ENCODE data around the gene PMF1.
"Not testable (repeated sequence)": the region's sequence is repeated elsewhere in the genome, so short reads cannot be mapped to it uniquely, and the experiment has no call there.

PMF1 gene, protein sequence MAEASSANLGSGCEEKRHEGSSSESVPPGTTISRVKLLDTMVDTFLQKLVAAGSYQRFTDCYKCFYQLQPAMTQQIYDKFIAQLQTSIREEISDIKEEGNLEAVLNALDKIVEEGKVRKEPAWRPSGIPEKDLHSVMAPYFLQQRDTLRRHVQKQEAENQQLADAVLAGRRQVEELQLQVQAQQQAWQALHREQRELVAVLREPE

DNA sequence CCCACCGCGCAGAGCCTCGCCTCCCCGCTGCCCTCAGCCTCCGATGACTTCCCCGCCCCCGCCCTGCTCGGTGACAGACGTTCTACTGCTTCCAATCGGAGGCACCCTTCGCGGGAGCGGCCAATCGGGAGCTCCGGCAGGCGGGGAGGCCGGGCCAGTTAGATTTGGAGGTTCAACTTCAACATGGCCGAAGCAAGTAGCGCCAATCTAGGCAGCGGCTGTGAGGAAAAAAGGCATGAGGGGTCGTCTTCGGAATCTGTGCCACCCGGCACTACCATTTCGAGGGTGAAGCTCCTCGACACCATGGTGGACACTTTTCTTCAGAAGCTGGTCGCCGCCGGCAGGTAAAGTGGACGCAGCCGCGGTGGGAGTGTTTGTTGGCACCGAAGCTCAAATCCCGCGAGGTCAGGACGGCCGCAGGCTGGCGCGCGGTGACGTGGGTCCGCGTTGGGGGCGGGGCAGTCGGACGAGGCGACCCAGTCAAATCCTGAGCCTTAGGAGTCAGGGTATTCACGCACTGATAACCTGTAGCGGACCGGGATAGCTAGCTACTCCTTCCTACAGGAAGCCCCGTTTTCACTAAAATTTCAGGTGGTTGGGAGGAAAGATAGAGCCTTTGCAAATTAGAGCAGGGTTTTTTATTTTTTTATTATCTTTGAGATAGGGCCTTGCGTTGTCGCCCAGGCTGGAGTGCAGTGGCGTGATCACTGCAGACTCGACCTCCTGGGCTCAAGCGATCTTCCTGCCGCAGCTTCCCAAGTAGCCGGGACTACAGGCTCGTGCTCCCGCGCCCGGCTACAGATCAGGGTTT is at the start of gene PMF1:
TSS of gene PMF1 (plus strand) at position 175 of the 811 bp plus-strand sequence. CDS start at position 184, 9 bp downstream.
- peak; percentile 97 for DNase-seq
- peak; percentile 93 for ATAC-seq

DNA sequence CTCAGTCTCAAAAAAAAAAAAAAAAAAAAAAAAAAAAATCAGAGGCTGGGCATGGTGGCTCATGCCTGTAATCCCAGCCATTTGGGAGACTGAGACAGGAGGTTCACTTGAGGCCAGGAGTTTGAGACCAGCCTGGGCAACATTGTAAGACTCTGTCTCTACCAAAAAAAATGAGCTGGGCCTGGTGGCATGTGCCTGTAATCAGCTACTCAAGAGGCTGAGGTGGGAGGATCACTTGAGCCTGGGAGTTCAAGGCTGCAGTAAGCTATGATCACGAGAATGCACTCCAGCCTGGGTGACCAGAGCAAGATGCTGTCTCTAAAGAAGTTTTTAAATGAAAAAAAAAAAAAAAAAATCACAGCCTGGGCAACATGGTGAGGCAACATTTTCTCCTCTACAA is 49.1 kb upstream of the PMF1 start:
- ATAC-seq (no peak), DNase-seq (no peak)

DNA sequence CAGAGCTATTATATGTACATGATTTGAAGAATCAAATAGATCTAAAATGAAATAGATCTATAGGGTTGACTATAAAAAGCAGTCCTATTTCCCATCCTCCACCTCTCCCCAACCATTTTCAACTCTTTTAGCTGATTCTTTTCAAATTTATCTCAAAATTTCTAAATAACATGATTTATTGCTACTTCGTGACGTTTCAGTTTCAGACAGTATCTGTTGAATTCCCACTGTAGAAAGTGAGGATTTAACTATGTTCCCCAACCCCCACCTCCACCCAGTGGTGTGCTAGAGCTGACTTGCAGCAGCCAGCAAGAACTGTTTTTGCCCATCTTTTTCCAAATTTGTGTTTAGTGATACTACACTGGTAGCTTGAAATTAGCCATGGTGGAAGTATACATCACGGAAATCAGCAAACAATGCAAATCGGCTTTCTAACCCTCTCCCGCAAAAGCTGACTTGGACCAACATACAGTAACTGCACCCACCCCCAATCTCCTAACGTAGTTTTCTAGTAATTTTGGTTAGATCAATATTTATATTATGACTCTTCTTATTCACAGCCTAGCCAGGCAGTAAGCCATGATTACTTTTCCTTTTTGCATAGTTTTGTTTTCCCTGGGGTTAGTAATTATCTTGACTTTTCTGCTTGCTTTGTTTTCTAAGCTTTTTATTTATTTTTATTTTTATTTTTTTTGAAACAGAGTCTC is 48.5 kb upstream of the PMF1 start:
- ATAC-seq, result no peak
- no peak for DNase-seq

DNA sequence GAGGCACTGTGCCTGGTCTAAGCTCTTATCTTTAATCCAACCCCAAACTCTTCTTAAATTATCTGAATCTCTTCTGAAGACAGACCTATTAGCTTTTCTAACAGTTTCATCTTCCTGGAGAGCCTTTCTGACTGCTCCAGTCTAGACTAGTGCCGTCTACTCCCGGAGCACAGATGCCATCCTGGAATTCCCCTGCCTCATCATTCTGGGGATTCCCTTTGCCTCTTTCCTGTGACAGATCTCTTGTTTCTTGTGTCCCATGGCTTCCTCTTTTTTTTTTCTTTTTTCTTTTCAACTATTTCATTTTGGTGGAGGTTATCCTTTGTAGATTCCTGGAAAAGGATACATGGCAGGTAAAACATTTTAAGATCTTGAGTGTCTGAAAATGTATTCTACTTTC is 47.7 kb upstream of the PMF1 start:
- ATAC-seq (no peak), DNase-seq (no peak)

DNA sequence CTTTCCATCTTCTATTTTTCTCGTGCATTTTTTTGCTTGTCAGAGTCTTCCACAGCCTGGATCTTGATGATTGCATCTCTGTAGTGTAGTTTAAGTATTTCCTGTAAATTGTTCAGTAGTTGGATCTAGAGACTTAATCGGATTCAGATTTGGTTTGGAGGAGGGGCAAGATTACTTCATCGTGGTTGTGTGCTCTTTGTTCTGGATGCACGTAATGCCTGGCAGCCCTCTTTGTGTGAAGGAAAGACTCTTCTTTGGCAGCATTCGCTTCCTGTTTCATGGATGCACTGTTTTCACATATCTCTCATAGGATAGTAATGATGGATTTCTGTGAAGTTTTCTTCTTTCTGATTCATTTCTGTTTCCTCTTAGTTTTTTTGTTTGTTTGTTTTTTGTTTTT is 45.3 kb upstream of the PMF1 start:
- no peak for DNase-seq

DNA sequence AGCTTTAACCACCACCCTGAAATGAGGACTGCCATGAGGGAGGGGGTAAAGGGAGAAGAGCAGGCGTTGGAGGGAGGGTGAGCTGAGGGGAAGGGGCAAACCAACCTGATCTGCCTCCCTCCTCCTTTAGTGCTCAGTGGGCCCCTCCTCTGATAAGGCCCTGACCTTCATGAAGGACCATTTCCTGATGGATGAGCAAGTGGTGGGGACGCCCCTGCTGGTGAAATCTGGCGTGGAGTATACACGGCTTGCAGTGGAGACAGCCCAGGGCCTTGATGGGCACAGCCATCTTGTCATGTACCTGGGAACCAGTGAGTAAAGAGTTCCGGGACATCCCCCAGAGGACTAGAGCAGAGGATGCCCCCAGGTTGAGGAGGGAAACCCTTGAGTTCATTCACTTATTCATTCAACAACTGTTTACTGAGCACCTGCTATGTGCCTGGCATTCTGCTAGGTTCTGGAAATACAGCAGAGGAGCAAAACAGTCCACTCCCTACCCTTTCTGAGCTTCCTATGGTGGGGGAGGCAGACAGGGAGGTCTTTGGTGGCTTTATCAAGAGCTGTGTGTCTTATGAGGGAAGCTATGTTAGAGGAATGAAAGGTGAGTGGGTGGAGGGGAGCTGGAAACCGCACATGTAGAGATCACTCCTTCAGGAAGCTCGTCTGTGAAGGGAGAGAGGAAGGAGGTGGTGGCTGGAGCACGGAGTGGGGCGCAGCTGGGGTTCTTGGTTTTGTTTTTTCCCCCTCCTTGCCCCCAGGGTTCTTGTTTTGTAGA is 39.9 kb upstream of the PMF1 start:
- ATAC-seq (peak; percentile 42), DNase-seq (no peak)

More for the DNA sequence above, 45.3 kb upstream of the PMF1 start:
- ATAC-seq, result no peak

DNA sequence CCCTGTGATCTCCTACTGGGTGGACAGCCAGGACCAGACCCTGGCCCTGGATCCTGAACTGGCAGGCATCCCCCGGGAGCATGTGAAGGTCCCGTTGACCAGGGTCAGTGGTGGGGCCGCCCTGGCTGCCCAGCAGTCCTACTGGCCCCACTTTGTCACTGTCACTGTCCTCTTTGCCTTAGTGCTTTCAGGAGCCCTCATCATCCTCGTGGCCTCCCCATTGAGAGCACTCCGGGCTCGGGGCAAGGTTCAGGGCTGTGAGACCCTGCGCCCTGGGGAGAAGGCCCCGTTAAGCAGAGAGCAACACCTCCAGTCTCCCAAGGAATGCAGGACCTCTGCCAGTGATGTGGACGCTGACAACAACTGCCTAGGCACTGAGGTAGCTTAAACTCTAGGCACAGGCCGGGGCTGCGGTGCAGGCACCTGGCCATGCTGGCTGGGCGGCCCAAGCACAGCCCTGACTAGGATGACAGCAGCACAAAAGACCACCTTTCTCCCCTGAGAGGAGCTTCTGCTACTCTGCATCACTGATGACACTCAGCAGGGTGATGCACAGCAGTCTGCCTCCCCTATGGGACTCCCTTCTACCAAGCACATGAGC is 36.1 kb upstream of the PMF1 start:
- peak; percentile 6 for ATAC-seq
- no peak for DNase-seq

DNA sequence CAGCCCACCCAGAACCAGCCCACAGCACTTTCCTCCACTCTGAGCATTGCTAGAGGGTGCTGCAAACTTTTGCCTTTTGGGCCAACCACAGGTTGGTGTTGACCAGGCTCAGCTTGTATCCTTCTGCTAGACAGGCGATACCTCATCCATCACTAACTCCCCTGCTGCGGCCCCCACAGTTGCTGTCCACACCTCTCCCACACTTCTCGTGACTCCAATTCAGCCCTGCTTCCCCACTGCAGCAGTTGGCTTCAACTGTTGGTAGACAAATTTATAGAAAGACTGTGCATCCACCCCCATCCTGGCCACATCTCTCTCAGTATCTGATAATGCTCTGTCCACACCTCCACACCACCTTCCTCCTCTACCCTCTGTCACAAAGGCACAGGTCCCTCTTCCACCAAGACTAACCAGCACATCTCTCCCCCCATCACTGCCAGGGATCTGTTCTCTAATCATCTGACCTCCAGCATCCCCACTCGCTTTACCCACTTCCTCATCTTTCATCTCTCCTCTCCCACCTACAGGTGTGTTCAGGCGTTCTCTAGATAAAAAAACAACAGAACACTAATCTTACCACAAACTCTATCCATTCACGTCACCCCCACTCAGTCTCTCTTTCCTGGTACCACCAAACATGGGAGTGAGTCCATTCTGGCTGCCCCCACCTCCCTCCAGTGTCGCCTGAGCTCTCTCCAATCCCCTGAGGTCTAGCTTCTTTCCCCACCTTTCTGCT is 34.7 kb upstream of the PMF1 start:
- ATAC-seq (peak; percentile 9), DNase-seq (no peak)

DNA sequence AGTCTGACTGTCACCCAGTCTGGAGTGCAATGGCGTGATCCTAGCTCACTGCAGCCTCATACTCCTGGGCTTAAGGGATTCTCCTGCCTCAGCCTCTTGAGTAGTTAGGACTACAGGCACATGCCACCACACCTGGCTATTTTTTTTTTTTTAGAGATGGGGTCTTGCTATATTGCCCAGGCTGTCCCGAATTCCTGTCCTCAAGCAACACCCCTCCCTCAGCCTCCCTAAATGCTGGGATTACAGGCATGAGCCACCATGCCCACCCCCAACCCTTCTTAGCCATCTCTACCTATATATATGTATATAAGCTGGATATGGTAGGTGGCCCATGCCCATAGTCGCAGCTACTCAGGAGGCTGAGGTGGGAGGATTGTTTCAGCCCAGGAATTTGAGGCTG is 32.3 kb upstream of the PMF1 start:
- DNase-seq (no peak), ATAC-seq (no peak)

DNA sequence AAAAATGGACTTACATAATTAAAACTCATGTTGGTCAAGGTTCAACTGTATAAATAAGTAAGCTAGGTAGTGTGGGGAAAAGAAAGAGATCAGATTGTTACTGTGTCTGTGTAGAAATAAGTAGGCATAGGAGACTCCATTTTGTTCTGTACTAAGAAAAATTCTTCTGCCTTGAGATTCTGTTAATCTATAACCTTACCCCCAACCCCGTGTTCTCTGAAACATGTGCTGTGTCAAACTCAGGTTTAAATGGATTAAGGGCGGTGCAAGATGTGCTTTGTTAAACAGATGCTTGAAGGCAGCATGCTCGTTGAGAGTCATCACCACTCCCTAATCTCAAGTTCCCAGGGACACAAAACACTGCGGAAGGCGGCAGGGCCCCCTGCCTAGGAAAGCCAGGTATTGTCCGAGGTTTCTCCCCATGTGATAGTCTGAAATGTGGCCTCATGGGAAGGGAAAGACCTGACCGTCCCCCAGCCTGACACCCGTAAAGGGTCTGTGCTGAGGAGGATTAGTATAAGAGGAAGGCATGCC is 31.3 kb upstream of the PMF1 start:
- not testable (repeated sequence) for DNase-seq, ATAC-seq

DNA sequence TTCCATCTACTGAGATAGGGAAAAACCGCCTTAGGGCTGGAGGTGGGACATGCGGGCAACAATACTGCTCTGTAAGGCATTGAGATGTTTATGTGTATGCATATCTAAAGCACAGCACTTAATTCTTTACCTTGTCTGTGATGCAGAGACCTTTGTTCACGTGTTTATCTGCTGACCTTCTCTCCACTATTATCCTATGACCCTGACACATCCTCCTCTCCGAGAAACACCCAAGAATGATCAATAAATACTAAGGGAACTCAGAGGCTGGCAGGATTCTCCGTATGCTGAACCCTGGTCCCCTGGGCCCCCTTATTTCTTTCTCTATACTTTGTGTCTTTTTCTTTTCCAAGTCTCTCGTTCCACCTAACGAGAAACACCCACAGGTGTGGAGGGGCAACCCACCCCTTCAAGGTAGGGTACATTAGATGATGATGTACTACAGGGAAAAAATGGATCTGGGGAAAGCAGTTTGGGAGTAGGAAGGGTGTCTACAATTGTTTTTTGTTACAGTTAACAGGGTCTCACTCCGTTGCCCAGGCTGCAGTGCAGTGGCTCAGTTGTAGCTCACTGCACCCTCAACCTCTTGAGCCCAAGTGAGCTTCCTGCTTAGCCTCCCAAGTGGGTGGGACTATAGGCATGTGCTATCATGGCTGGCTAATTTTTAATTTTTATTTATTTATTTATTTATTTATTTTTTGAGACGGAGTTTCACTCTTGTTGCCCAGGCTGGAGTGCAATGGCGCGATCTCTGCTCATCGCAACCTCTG is 30.6 kb upstream of the PMF1 start:
- DNase-seq, ATAC-seq: not testable (repeated sequence)

DNA sequence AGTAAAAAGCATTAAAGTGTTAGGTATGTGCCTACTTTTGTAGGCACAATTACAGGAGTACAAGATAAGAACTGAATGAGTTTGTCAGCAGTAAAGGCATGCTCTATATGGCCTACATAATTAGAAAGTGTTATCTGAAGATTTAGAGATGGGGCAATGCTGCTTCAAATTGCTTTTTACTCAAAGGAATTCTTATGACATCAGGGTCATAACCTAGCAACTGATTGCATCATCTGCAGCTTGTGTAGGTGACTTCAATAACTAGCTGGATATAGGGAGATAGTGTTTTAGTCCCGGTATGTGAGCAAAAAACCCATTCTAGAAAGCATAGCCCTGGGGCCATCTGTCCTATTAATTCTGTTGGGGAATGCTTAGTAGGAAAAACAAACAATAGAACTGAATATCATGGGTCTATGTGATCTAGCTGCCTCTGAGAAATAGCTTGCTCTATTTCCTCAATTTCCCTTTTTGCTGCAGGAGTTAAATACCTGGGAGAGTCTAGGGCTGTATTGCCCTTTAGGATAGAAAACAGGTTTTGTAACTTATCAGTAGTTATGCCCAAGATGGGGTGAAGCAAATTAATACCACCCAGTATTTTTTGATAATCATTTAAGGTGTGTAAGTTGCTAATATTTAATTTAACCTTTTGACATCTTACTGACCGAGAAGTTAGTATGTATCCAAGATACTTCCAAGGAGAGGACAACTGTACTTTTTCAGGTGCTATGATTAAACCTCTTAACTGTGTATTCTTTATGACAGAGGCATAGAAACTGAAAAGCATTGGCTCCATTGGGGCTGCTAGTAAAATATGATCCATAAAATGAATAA is 26.2 kb upstream of the PMF1 start:
- DNase-seq, ATAC-seq: not testable (repeated sequence)

DNA sequence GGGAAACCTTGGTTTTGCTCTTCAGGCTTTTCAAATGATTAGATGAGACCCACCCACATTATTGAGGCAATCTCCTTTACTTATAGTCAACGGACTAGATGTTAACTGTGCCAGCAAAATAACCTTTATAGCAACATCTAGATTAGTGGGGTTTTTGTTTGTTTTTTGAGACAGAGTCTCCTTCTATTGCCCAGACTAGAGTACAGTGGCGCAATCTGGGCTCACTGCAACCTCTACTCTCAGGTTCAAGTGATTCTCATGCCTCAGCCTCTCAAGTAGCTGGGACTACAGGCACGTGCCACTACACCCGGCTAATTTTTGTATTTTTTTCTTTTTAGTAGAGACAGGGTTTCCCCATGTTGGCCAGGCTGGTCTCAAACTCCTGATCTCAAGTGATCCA is 22.5 kb upstream of the PMF1 start:
- ATAC-seq, DNase-seq: not testable (repeated sequence)

DNA sequence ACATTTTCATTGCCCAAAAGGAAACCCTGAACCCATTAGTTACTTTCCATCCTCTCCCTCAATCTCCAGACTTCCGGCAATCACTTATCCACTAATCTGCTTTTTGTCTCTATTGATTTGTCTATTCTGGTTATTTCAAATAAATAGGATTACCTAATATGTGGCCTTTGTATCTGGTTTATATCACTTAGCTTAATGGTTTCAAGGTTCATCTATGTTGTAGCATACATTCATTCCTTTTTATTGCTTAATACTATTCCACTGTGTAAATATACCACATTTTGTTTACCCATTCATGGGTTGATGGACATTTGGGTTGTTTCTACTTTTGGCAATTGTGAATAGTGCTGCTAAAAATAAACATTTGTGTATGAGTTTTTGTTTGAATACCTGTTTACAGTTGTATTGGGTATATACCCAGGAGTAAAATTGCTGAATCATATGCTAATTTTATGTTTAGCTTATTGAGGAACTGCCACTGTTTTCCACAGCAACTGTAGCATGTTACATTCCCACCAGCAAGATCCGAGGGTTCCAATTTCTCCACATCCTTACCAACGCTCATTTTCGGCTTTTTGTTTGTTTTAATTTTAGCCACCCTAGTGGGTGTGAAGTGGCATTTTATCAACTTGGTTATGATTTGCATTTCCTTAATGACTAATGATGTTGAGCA is 21.4 kb upstream of the PMF1 start:
- DNase-seq (no peak), ATAC-seq (no peak)

DNA sequence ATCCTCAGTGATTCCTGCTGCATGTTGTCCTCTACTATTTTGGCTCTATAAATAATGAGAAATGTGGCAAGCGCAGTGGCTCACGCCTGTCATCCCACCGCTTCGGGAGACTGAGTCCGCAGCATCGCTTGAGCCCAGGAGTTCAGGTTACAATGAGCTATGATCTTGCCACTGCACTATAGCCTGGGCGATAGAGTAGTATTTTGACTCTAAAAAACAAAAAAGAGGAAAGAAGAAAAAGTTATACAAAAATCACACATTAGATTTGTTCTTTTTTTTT is 19.7 kb upstream of the PMF1 start:
- DNase-seq (no peak), ATAC-seq (no peak)

DNA sequence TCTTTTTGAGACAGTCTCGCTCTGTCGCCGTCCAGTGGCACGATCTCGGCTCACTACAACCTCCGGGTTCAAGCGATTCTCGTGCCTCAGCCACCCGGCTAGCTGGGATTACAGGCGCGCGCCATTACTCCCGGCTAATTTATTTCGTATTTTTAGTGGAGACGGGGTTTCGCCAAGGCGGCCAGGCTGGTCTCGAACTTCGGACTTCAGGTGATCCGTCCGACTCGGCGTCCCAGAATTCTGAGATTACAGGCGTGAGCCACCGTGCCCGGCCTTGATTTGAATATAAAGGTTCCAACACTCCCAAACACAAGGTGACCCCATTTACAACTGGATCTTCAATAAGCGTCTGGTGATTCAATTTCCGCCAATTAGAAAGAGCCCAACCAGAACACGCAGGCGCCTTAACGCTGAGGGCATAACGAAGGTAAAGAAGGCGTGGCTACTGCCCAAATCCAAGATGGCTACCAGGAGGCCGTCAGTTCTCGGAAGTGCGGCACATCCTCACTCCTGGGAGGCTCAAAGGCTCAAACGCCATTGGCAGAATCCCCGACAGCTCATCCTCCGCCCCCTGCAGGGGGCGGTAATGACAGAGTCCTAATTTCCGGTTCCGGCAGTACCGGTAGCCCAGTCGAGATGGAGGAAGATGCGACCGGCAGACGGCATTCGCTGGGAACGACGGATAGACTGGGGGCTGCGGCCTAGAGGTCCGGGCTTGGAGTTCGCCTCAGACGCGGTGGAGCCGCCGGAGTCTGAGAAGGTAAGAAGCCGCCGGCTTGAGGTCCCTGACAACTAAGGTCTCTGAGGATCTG is 19.1 kb upstream of the PMF1 start, which contains the start of gene SLC25A44:
TSS of gene SLC25A44 (plus strand) at position 617 of the 812 bp plus-strand sequence. CDS start 5,744 bp downstream, outside the sequence.
- ATAC-seq, result peak; percentile 96
- DNase-seq, result peak; percentile 95

DNA sequence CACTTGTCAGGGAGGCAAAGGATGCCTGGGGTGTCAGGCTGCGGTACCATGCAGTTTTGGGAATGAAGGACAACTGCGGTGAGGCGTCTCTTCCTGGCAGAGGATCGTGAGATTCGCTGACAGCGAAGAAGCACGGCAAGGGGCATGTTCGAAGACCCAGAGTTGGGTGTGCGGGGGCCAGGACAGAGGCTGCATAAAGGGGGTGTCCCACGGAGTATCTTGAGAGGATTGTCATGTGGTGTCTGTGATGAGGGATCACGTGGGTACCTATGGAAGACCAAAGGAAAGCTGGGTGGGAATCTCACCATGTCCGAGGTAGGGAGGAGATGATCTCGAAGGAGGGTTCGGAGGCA is 18.5 kb upstream of the PMF1 start:
- ATAC-seq (no peak), DNase-seq (no peak)

DNA sequence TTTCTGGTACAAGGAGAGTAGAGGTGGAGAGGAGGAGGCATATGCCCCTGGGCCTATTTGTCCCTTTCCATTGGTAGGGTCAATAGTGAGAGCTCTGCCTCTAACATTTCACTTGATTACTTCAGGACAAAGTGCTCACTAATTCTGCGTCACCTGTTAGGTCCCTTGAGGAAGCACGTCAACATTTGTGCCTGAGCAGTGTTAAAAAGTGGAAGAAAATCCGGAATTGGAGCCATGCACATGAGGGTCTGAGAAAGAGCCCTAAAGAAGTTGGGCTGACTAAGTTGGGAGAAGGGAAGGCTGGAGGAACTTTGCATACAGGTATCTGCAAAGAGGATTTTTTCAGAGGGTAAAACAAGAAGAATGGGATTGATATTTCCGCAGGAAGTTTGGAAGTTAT is 17.0 kb upstream of the PMF1 start:
- DNase-seq (no peak), ATAC-seq (no peak)

Data from stimulated activated naive CD8-positive, alpha-beta T cell treated with anti-CD3 and anti-CD28 coated beads, Interleukin-15, Interleukin-2, amounts not matched to agents 100 U/mL and 50 U/mL, for 24 hours (primary cell).